Measurements from ENCODE around the gene C4BPB. TPM values are rescaled to one million over a fixed set of nuclear protein-coding genes. Genes with fewer than 3 reads are reported as not detected.

The C4BPB gene
- total RNA-seq, 1 donor from 2014 or later, result not detected

DNA sequence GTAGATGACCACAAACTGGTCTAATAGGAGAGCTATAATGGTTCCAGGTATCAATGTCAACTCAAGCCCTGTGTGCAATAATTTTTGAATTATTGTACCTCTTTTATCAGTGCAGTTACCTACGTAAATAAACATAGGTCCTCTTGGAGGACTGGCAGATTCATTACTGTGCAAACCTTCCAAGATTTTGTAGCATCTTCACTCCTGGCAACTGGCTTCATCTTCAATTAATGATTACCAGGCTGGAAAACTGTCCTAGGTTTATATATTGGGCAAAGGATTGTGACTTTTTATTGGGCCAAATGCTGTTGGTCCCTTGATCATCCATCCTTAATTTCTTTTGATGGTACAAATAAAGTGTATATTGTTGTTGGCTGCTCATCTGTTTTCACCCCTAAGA, 51.0 kb downstream of the C4BPB start:
- no peaks in the 10 kb centered on the region for H3K27me3 ChIP-seq (ENCODE audit: control insufficient read depth, insufficient read depth, low read length)
- DNase-seq (ENCODE audit: low read depth), result no peak
- H3K4me3 ChIP-seq (ENCODE audit: low read depth, low read length), result no peak overlapping the region
- TF ChIP-seq, protein P1, sequence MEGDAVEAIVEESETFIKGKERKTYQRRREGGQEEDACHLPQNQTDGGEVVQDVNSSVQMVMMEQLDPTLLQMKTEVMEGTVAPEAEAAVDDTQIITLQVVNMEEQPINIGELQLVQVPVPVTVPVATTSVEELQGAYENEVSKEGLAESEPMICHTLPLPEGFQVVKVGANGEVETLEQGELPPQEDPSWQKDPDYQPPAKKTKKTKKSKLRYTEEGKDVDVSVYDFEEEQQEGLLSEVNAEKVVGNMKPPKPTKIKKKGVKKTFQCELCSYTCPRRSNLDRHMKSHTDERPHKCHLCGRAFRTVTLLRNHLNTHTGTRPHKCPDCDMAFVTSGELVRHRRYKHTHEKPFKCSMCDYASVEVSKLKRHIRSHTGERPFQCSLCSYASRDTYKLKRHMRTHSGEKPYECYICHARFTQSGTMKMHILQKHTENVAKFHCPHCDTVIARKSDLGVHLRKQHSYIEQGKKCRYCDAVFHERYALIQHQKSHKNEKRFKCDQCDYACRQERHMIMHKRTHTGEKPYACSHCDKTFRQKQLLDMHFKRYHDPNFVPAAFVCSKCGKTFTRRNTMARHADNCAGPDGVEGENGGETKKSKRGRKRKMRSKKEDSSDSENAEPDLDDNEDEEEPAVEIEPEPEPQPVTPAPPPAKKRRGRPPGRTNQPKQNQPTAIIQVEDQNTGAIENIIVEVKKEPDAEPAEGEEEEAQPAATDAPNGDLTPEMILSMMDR (IDR thresholded peaks at IDR 0.05; ENCODE audit: insufficient read depth, low read length, poor library complexity, severe bottlenecking), result no peak
- no peaks in the 10 kb centered on the region for H3K36me3 ChIP-seq (ENCODE audit: control insufficient read depth, insufficient read depth, low read length)

GRCh38 chr1:207140536-207140935, 51.9 kb downstream of the C4BPB start:
- Histone ChIP-seq H3K36me3 (ENCODE audit: control insufficient read depth, insufficient read depth, low read length) (no peaks in the 10 kb centered on the region), H3K27me3 (ENCODE audit: control insufficient read depth, insufficient read depth, low read length) (no peaks in the 10 kb centered on the region), H3K4me3 (ENCODE audit: low read depth, low read length) (no peak overlapping the region)
- no peak for DNase-seq (ENCODE audit: low read depth)
- TF ChIP-seq, protein P1 (IDR thresholded peaks at IDR 0.05; ENCODE audit: insufficient read depth, low read length, poor library complexity, severe bottlenecking), result no peak

DNA sequence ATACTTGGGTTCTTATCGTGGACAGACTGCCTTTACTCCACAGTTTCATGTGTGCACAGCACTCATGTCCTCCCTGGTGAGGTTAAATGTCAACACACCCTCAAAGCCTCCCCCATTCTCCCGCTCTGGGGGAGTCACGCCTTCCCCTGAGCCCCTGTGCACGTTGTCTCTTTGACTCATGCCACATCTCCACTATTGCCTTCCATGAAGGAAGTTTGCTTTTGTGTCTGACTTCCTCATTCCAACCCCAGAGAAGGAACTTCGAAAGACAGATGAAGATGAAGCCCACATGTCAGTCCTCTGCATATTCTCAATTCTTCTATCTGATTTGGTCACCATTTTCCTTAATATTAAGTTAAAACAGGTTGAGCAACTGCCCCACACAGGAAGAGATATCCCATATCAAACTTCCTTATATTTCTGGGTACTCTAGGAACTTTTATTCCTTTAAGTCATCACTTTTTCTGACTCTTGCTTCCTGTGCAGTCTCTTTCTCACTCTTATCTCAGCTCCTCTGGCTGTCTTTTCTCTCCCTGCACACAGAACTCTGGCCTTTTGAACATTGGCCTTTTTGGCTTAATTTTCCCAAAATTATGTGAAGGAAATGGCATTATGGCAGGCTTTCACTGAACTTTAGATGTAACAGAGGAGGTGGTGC, 56.9 kb downstream of the C4BPB start:
- no peak for DNase-seq (ENCODE audit: low read depth)
- Histone ChIP-seq H3K4me3 (ENCODE audit: low read depth, low read length) (no peak overlapping the region), H3K36me3 (ENCODE audit: control insufficient read depth, insufficient read depth, low read length) (no peaks in the 10 kb centered on the region), H3K27me3 (ENCODE audit: control insufficient read depth, insufficient read depth, low read length) (no peaks in the 10 kb centered on the region)
- TF ChIP-seq, protein P1 (IDR thresholded peaks at IDR 0.05; ENCODE audit: insufficient read depth, low read length, poor library complexity, severe bottlenecking), result no peak

Other genes with a start within 250 kb of the C4BPB start
- gene IL20, start 223.2 kb upstream of the C4BPB start, total RNA-seq, result not detected in 2 replicates
- 0.38 and 0.82 TPM in 2 replicates for gene IL24, start 191.4 kb upstream of the C4BPB start, total RNA-seq
- 0.71 TPM in 1 of 2 replicates, not detected in the other for gene FCMR, start 166.9 kb upstream of the C4BPB start, total RNA-seq
- gene PIGR, start 142.4 kb upstream of the C4BPB start, total RNA-seq, result not detected in 2 replicates
- not detected in 2 replicates for gene FCAMR, start 118.4 kb upstream of the C4BPB start, total RNA-seq
- gene C1orf116, start 56.1 kb upstream of the C4BPB start, total RNA-seq, result 34.1 and 39.8 TPM in 2 replicates
- 7.9 and 8.2 TPM in 2 replicates for gene YOD1, start 37.7 kb upstream of the C4BPB start, total RNA-seq
- 15.5 and 16.0 TPM in 2 replicates for gene PFKFB2, start 35.6 kb upstream of the C4BPB start, total RNA-seq
- not detected in 2 replicates for gene C4BPA, start 15.4 kb downstream of the C4BPB start, total RNA-seq
- gene CD55, start 232.8 kb downstream of the C4BPB start, total RNA-seq, result 35.4 and 39.0 TPM in 2 replicates